ENCODE measurements around the gene CRBN. TPM values are rescaled to one million over a fixed set of nuclear protein-coding genes. Genes with fewer than 3 reads are reported as not detected.
A peak's percentile ranks its signal among the peaks of the same experiment; 100 is the strongest.

CRBN gene
- total and polyA plus RNA-seq, 8 donors, result 13.8 to 31.8 (median 24.2) TPM

- no peak overlapping the region for H3K27ac ChIP-seq
- no peak for TF ChIP-seq CTCF (IDR thresholded peaks at IDR 0.05)
- FAIRE-seq, result no peak
- H3K36me3 ChIP-seq, result peaks cover 0 to 73% (median 6%) of the 10 kb centered on the region in 3 donors
- no peaks in the 10 kb centered on the region for H3K9me3 ChIP-seq
- no peak overlapping the region for H3K4me3 ChIP-seq
- no peak for DNase-seq
- 61 to 66% methylated on average over 2 of the region's 2 CpGs for WGBS, 2 donors
- no peaks in the 10 kb centered on the region for H3K4me1 ChIP-seq
- no peaks in the 10 kb centered on the region for H3K27me3 ChIP-seq
- intact Hi-C loops (cut with DNase I), result no loop called here
- no peak for ATAC-seq
Measured at GRCh38 chr3:3160826-3161225, 18.7 kb downstream of the CRBN start.

- H3K4me3 ChIP-seq, result no peak overlapping the region
- ATAC-seq, result no peak
- no peaks in the 10 kb centered on the region for H3K4me1 ChIP-seq
- no peaks in the 10 kb centered on the region for H3K9me3 ChIP-seq
- WGBS, 2 donors, result 93 to 95% methylated on average over 8 of the region's 8 CpGs
- no peak for FAIRE-seq
- intact Hi-C loops (cut with DNase I), result no loop called here
- DNase-seq, result no peak
- peaks cover 0 to 79% (median 5%) of the 10 kb centered on the region in 3 donors for H3K36me3 ChIP-seq
- TF ChIP-seq CTCF (IDR thresholded peaks at IDR 0.05), result no peak
- H3K27ac ChIP-seq, result no peak overlapping the region
- no peaks in the 10 kb centered on the region for H3K27me3 ChIP-seq
Measured at GRCh38 chr3:3157484-3157883, 22.0 kb downstream of the CRBN start.

- Histone ChIP-seq H3K9me3 (no peaks in the 10 kb centered on the region), H3K27me3 (no peaks in the 10 kb centered on the region), H3K36me3 (peaks cover 0 to 78% (median 5%) of the 10 kb centered on the region in 3 donors), H3K4me1 (no peaks in the 10 kb centered on the region), H3K27ac (no peak overlapping the region), H3K4me3 (no peak overlapping the region)
- 92 to 96% methylated on average over 5 of the region's 5 CpGs for whole genome bisulfite sequencing, 2 donors
- no peak for DNase-seq
- FAIRE-seq, result no peak
- ATAC-seq, result no peak
- no peak for TF ChIP-seq CTCF (IDR thresholded peaks at IDR 0.05)
- intact Hi-C loops (cut with DNase I), result no loop called here
Measured at GRCh38 chr3:3154879-3155610, 24.4 kb downstream of the CRBN start.

- 36 to 37% methylated on average over 1 of the region's 1 CpG for WGBS, 2 donors
- ATAC-seq (peak in 1 of 4 donors; percentile 31), FAIRE-seq (no peak), DNase-seq (no peak)
- no peaks in the 10 kb centered on the region for H3K4me1 ChIP-seq
- no peak overlapping the region for H3K4me3 ChIP-seq
- no peak overlapping the region for H3K27ac ChIP-seq
- H3K9me3 ChIP-seq, result no peaks in the 10 kb centered on the region
- intact Hi-C loops (cut with DNase I), result no loop called here
- no peaks in the 10 kb centered on the region for H3K27me3 ChIP-seq
- peaks cover 0 to 81% (median 13%) of the 10 kb centered on the region in 3 donors for H3K36me3 ChIP-seq
- no peak for TF ChIP-seq CTCF (IDR thresholded peaks at IDR 0.05)
Measured at GRCh38 chr3:3151513-3151912, 28.0 kb downstream of the CRBN start.

GRCh38 chr3:3149560-3149959 is 29.9 kb downstream of the CRBN start:
- no peaks in the 10 kb centered on the region for H3K27me3 ChIP-seq
- intact Hi-C loops (cut with DNase I), result no loop called here
- ATAC-seq, result no peak
- TF ChIP-seq CTCF (IDR thresholded peaks at IDR 0.05), result no peak
- DNase-seq, result no peak
- H3K4me3 ChIP-seq, result no peak overlapping the region
- no peaks in the 10 kb centered on the region for H3K4me1 ChIP-seq
- H3K9me3 ChIP-seq, result no peaks in the 10 kb centered on the region
- H3K36me3 ChIP-seq, result peaks cover 0 to 71% (median 27%) of the 10 kb centered on the region in 3 donors
- 49 to 57% methylated on average over 1 of the region's 1 CpG for WGBS, 2 donors
- H3K27ac ChIP-seq, result no peak overlapping the region
- no peak for FAIRE-seq

All from pancreas (tissue), 10 donors.